H9 (cell line): ENCODE measurements around the gene SBF1. TPM values are rescaled to one million over a fixed set of nuclear protein-coding genes. Genes with fewer than 3 reads are reported as not detected.

ENCODE experiments used
- DNase-seq: peaks from one replicate; pipeline ENCODE4 v3.0.0-alpha.2; 2017
- H2AFZ ChIP-seq: one replicate; pipeline ENCODE4 v1.6.1; 2013; ENCODE audit warnings: mild to moderate bottlenecking, low read length, control low read depth, moderate library complexity
- H2AK5ac ChIP-seq: 2 replicates; pipeline ENCODE4 v1.6.1; 2013; ENCODE audit warnings: low read length, control low read depth, mixed read lengths; ENCODE audit not compliant: insufficient read length
- H2BK120ac ChIP-seq: one replicate; pipeline ENCODE4 v1.6.1; 2013; ENCODE audit warnings: low read depth, mild to moderate bottlenecking, low read length, control low read depth, inconsistent platforms; ENCODE audit not compliant: poor library complexity, severe bottlenecking
- H2BK12ac ChIP-seq: 2 replicates; pipeline ENCODE4 v1.6.1; 2013; ENCODE audit warnings: low read length, control low read depth, mixed read lengths, low read depth; ENCODE audit not compliant: insufficient read length
- H2BK15ac ChIP-seq: 2 replicates; pipeline ENCODE4 v1.6.1; 2013; ENCODE audit warnings: low read depth, low read length, control low read depth
- H2BK20ac ChIP-seq: one replicate; pipeline ENCODE4 v1.6.1; 2013; ENCODE audit warnings: low read depth, mild to moderate bottlenecking, low read length, control low read depth, inconsistent platforms; ENCODE audit not compliant: poor library complexity, severe bottlenecking
- H2BK5ac ChIP-seq: 2 replicates; pipeline ENCODE4 v1.6.1; 2013; ENCODE audit warnings: low read length, control low read depth, mixed read lengths; ENCODE audit not compliant: insufficient read length
- H3K14ac ChIP-seq: 2 replicates; pipeline ENCODE4 v1.6.1; 2013; ENCODE audit warnings: low read length, control low read depth; ENCODE audit not compliant: insufficient read depth
- H3K18ac ChIP-seq: 2 replicates; pipeline ENCODE4 v1.6.1; 2013; ENCODE audit warnings: low read depth, mild to moderate bottlenecking, mixed read lengths, low read length, control low read depth; ENCODE audit not compliant: insufficient read length
- H3K23ac ChIP-seq: 2 replicates; pipeline ENCODE4 v1.6.1; 2013; ENCODE audit warnings: low read length, control low read depth, mixed read lengths, low read depth; ENCODE audit not compliant: insufficient read length
- H3K23me2 ChIP-seq: 2 replicates; pipeline ENCODE4 v1.6.1; 2013; ENCODE audit warnings: low read depth, mild to moderate bottlenecking, mixed read lengths, low read length, control low read depth; ENCODE audit not compliant: insufficient read length, poor library complexity, severe bottlenecking
- H3K27ac ChIP-seq: 2 replicates; pipeline ENCODE4 v1.5.1; 2013; ENCODE audit warnings: low read length, control low read depth, mixed read lengths, low read depth; ENCODE audit not compliant: insufficient read length
- H3K27me3 ChIP-seq: 2 replicates; pipeline ENCODE4 v1.6.1; 2013; ENCODE audit warnings: low read length, control low read depth, inconsistent platforms; ENCODE audit not compliant: insufficient read depth
- H3K4ac ChIP-seq: 2 replicates; pipeline ENCODE4 v1.6.1; 2013; ENCODE audit warnings: low read depth, mild to moderate bottlenecking, control low read depth, inconsistent platforms, low read length, moderate library complexity
- H3K4me1 ChIP-seq: 2 replicates; pipeline ENCODE4 v1.6.1; 2013; ENCODE audit warnings: low read length, control low read depth, inconsistent platforms; ENCODE audit not compliant: insufficient read depth
- H3K4me2 ChIP-seq: 2 replicates; pipeline ENCODE4 v1.6.1; 2013; ENCODE audit warnings: low read length, control low read depth, mixed read lengths; ENCODE audit not compliant: insufficient read length, insufficient read depth
- H3K56ac ChIP-seq: 2 replicates; pipeline ENCODE4 v1.6.1; 2013; ENCODE audit warnings: low read depth, mild to moderate bottlenecking, mixed read lengths, low read length, control low read depth; ENCODE audit not compliant: insufficient read length
- H3K79me1 ChIP-seq: 2 replicates; pipeline ENCODE4 v1.6.1; 2013; ENCODE audit warnings: low read depth, mild to moderate bottlenecking, moderate library complexity, low read length, control low read depth, inconsistent platforms; ENCODE audit not compliant: insufficient read depth, poor library complexity, severe bottlenecking
- H3K79me2 ChIP-seq: 2 replicates; pipeline ENCODE4 v1.6.1; 2013; ENCODE audit warnings: low read length, control low read depth, inconsistent platforms; ENCODE audit not compliant: insufficient read depth
- H3K9ac ChIP-seq: 2 replicates; pipeline ENCODE4 v1.6.1; 2013; ENCODE audit warnings: low read length, control low read depth, mixed read lengths; ENCODE audit not compliant: insufficient read length; ENCODE audit errors: extremely low read depth
- H3K9me3 ChIP-seq: one replicate; pipeline ENCODE4 v1.6.1; 2013; ENCODE audit warnings: low read depth, low read length, inconsistent platforms; ENCODE audit not compliant: control insufficient read depth
- H3T11ph ChIP-seq: one replicate; pipeline ENCODE4 v1.6.1; 2013; ENCODE audit warnings: mild to moderate bottlenecking, low read length, control low read depth, inconsistent platforms
- H4K20me1 ChIP-seq: one replicate; pipeline ENCODE4 v1.6.1; 2013; ENCODE audit not compliant: control insufficient read depth, insufficient read length, insufficient read depth
- H4K5ac ChIP-seq: 2 replicates; pipeline ENCODE4 v1.6.1; 2013; ENCODE audit warnings: low read depth, mild to moderate bottlenecking, mixed read lengths, low read length, control low read depth; ENCODE audit not compliant: insufficient read length
- H4K8ac ChIP-seq: replicated peaks from 2 replicates; pipeline ENCODE4 v1.6.1; 2013; ENCODE audit warnings: low read length, control low read depth, mixed read lengths, low read depth; ENCODE audit not compliant: insufficient read length
- H4K91ac ChIP-seq: 2 replicates; pipeline ENCODE4 v1.6.1; 2013; ENCODE audit warnings: low read depth, mild to moderate bottlenecking, moderate library complexity, mixed read lengths, low read length, control low read depth; ENCODE audit not compliant: insufficient read length
- H3K27ac Mint-ChIP-seq, 3 experiments: 2 replicates in 2 of 3; 3 replicates in 1 of 3; pipeline ENCODE4 v1.8.0; 2020 to 2021; ENCODE audit warnings: mixed read lengths in 3 of 3, mild to moderate bottlenecking in 1 of 3, moderate library complexity in 1 of 3
- H3K27me3 Mint-ChIP-seq: 2 replicates; pipeline ENCODE4 v1.8.0; 2021; ENCODE audit warnings: low read depth, mild to moderate bottlenecking, moderate library complexity, mixed read lengths
- H3K36me3 Mint-ChIP-seq, 3 experiments: 2 replicates in 2 of 3; 3 replicates in 1 of 3; pipeline ENCODE4 v1.8.0; 2020 to 2021; ENCODE audit warnings: low read depth in 3 of 3, mixed read lengths in 3 of 3; ENCODE audit not compliant: insufficient read depth in 1 of 3
- H3K4me1 Mint-ChIP-seq, 2 experiments: 2 replicates each; pipeline ENCODE4 v1.8.0; 2020; ENCODE audit warnings: mixed read lengths in 2 of 2
- H3K4me3 Mint-ChIP-seq, 2 experiments: 2 replicates in 1 of 2; 3 replicates in 1 of 2; pipeline ENCODE4 v1.8.0; 2020 to 2021; ENCODE audit warnings: mild to moderate bottlenecking in 2 of 2, mixed read lengths in 2 of 2, moderate library complexity in 1 of 2
- H3K9me3 Mint-ChIP-seq, 2 experiments: 2 replicates in 1 of 2; 3 replicates in 1 of 2; pipeline ENCODE4 v1.8.0; 2020; ENCODE audit warnings: mild to moderate bottlenecking in 2 of 2, mixed read lengths in 2 of 2, moderate library complexity in 1 of 2
- CTCF ChIP-seq: fragments of 200-600 bp; sonication (generic); conservative IDR thresholded peaks from 3 replicates; pipeline ENCODE4 v1.8.0; 2021; ENCODE audit warnings: antibody characterized with exemption, mild to moderate bottlenecking
- WGBS: extraction: QIAGEN DNeasy Blood & Tissue Kit; methylation state at CpG from one replicate; pipeline ENCODE4 v1.1.7; 2013; ENCODE audit warnings: missing lambda C conversion rate, low lambda C conversion rate, mixed read lengths; ENCODE audit not compliant: insufficient read length; ENCODE audit errors: extremely low coverage; 5-methylcytosine and 5-hydroxymethylcytosine counted together
- total RNA-seq: library from RNA; stranded (reverse); gene quantifications from 2 replicates; pipeline ENCODE4 v1.2.1, GENCODE V29; 2021

The SBF1 gene
- total RNA-seq, 1 experiment from 2014 or later = 69.8 TPM

GRCh38 chr22:50473855-50474671, 772 bp downstream of the SBF1 start:
- Histone ChIP-seq H3K9ac (peak overlapping the region; percentile 42), H2AK5ac (no peak overlapping the region), H3K4ac (no peak overlapping the region), H3T11ph (no peak overlapping the region), H2BK15ac (no peak overlapping the region), H3K4me1 (no peaks in the 10 kb centered on the region; the same call in 1 of the 2 replicates), H2BK20ac (no peak overlapping the region), H3K27ac (no peak overlapping the region), H4K20me1 (peaks cover 4% of the 10 kb centered on the region), H3K79me1 (peaks cover 16% of the 10 kb centered on the region), H3K79me2 (peaks cover 16% of the 10 kb centered on the region; the same call in 1 of the 2 replicates), H4K91ac (no peak overlapping the region), H2BK12ac (no peak overlapping the region), H2BK120ac (no peak overlapping the region), H3K9me3 (no peaks in the 10 kb centered on the region), H3K18ac (no peak overlapping the region), H4K8ac (no peak overlapping the region), H4K5ac (no peak overlapping the region), H2AFZ (no peak overlapping the region), H3K14ac (no peak overlapping the region; the same call in 1 of the 2 replicates), H2BK5ac (no peak overlapping the region), H3K56ac (no peak overlapping the region), H3K27me3 (no peaks in the 10 kb centered on the region), H3K23me2 (peaks cover 11% of the 10 kb centered on the region), H3K23ac (no peak overlapping the region), H3K4me2 (peak overlapping the region; percentile 68)
- WGBS = no CpG with 5 or more reads among the region's 62 CpGs
- Mint-ChIP-seq H3K9me3 (no peaks in the 10 kb centered on the region), H3K4me1 (peaks cover 38 to 39% of the 10 kb centered on the region in 2 experiments), H3K27ac (0 out of 7 replicates have a peak overlapping the region, but pooled peaks of 1 of the 3 experiments have one; percentile 61), H3K36me3 (peaks cover 0 to 7% (median 0%) of the 10 kb centered on the region in 3 experiments; a peak in 4 of 7 replicates), H3K27me3 (peaks cover 17% of the 10 kb centered on the region), H3K4me3 (peak overlapping the region; percentile 81 to 91)
- no peak for TF ChIP-seq CTCF
- DNase-seq = no peak
